GM18502 (cell line): Measurements from ENCODE around the gene FSIP1.

Experiments used
- ATAC-seq: cut with Tn5 transposase; IDR thresholded peaks from one replicate; pipeline ENCODE4 v1.9.1; 2021; ENCODE audit warnings: mild to moderate bottlenecking; ENCODE audit not compliant: unreplicated experiment, poor library complexity

FSIP1 gene

GRCh38 chr15:39657668-39658067 lies 125.0 kb downstream of the FSIP1 start:
- ATAC-seq, result no peak

- no peak for ATAC-seq
Observed at GRCh38 chr15:39657181-39657580, 125.5 kb downstream of the FSIP1 start.

- no peak for ATAC-seq
Observed at GRCh38 chr15:39654304-39654703, 128.3 kb downstream of the FSIP1 start.

GRCh38 chr15:39651881-39652280 lies 130.8 kb downstream of the FSIP1 start:
- ATAC-seq, result no peak

- ATAC-seq, result no peak
Observed at GRCh38 chr15:39651295-39651694, 131.3 kb downstream of the FSIP1 start.

GRCh38 chr15:39649757-39650156 lies 132.9 kb downstream of the FSIP1 start:
- no peak for ATAC-seq

GRCh38 chr15:39646425-39646824 lies 136.2 kb downstream of the FSIP1 start:
- no peak for ATAC-seq

GRCh38 chr15:39645976-39646257 lies 136.7 kb downstream of the FSIP1 start:
- no peak for ATAC-seq

- ATAC-seq, result no peak
Observed at GRCh38 chr15:39645138-39645975, 137.3 kb downstream of the FSIP1 start.

GRCh38 chr15:39644136-39644535 lies 138.5 kb downstream of the FSIP1 start:
- ATAC-seq, result no peak

GRCh38 chr15:39643727-39644126 lies 138.9 kb downstream of the FSIP1 start:
- ATAC-seq, result no peak

- ATAC-seq, result no peak
Observed at GRCh38 chr15:39642011-39642640, 140.5 kb downstream of the FSIP1 start.

- ATAC-seq, result no peak
Observed at GRCh38 chr15:39641191-39641889, 141.3 kb downstream of the FSIP1 start.

- ATAC-seq, result no peak
Observed at GRCh38 chr15:39640665-39641064, 142.0 kb downstream of the FSIP1 start.

GRCh38 chr15:39639037-39639436 lies 143.6 kb downstream of the FSIP1 start:
- no peak for ATAC-seq

- ATAC-seq, result no peak
Observed at GRCh38 chr15:39638041-39638440, 144.6 kb downstream of the FSIP1 start.

- ATAC-seq, result no peak
Observed at GRCh38 chr15:39631357-39631756, 151.3 kb downstream of the FSIP1 start.

GRCh38 chr15:39629906-39630305 lies 152.7 kb downstream of the FSIP1 start:
- no peak for ATAC-seq

GRCh38 chr15:39629371-39629770 lies 153.3 kb downstream of the FSIP1 start:
- ATAC-seq, result no peak

- ATAC-seq, result no peak
Observed at GRCh38 chr15:39628546-39629257, 153.9 kb downstream of the FSIP1 start.

- ATAC-seq, result no peak
Observed at GRCh38 chr15:39628144-39628508, 154.5 kb downstream of the FSIP1 start.
